Tibial artery (tissue), 4 donors: ENCODE measurements around the gene SCGB3A1.

Source experiments
- DNase-seq, 2 donors: peaks; one replicate each; pipeline ENCODE4 v3.0.0-alpha.2; 2019
- H3K27ac ChIP-seq, 2 donors: fragments of 200-600 bp; sonication (generic) in 1 of 2; 1 replicate in 1 of 2; 2 replicates in 1 of 2; pipeline ENCODE4 v1.5.1; 2018 to 2019; ENCODE audit warnings: mild to moderate bottlenecking in 1 of 2
- H3K27me3 ChIP-seq, 2 donors: fragments of 200-600 bp; sonication (generic) in 1 of 2; one replicate each; pipeline versions ENCODE4 v1.5.1 to v1.6.0; 2016 to 2019
- H3K36me3 ChIP-seq, 3 donors: fragments of 200-600 bp; sonication (generic) in 2 of 3; one replicate each; pipeline ENCODE4 v1.5.1; 2016 to 2019; ENCODE audit warnings: mild to moderate bottlenecking in 2 of 3
- H3K4me1 ChIP-seq, 4 donors: fragments of 200-600 bp; sonication (generic) in 2 of 4; 1 replicate in 3 of 4; 2 replicates in 1 of 4; pipeline ENCODE4 v1.5.1; 2016 to 2019
- H3K4me3 ChIP-seq, 2 donors: fragments of 200-600 bp; sonication (generic) in 1 of 2; 1 replicate in 1 of 2; 2 replicates in 1 of 2; pipeline ENCODE4 v1.5.1; 2018 to 2019; ENCODE audit warnings: mild to moderate bottlenecking in 2 of 2
- H3K9me3 ChIP-seq, 3 donors: fragments of 200-600 bp; sonication (generic) in 1 of 3; one replicate each; pipeline ENCODE4 v1.5.1; 2016 to 2019
- CTCF ChIP-seq, 2 experiments: fragments of 200-600 bp in 1 of 2; fragments of 450-650 bp in 1 of 2; IDR thresholded peaks; one replicate each; pipeline ENCODE4 v1.5.1; 2017 to 2019; ENCODE audit warnings: antibody characterized with exemption in 2 of 2, mild to moderate bottlenecking in 1 of 2, moderate library complexity in 1 of 2
- intact Hi-C: fragments of 100-400 bp; cut with DNase I; formaldehyde crosslinking; loops from one replicate; pipeline ENCODE4 v1.15.0; 2023; ENCODE audit warnings: low total_unique reads

Gene SCGB3A1

GRCh38 chr5:180606215-180606785 is 15.0 kb upstream of the SCGB3A1 start:
- no peak for DNase-seq
- no peaks in the 10 kb centered on the region for H3K9me3 ChIP-seq

GRCh38 chr5:180605554-180606214 is 14.4 kb upstream of the SCGB3A1 start:
- Histone ChIP-seq H3K4me3 (no peak overlapping the region), H3K36me3 (no peaks in the 10 kb centered on the region), H3K4me1 (no peaks in the 10 kb centered on the region), H3K27me3 (peaks cover 0 to 10% of the 10 kb centered on the region in 2 donors), H3K9me3 (no peaks in the 10 kb centered on the region), H3K27ac (no peak overlapping the region)
- peak; percentile 17 to 48 for TF ChIP-seq CTCF (IDR thresholded peaks at IDR 0.05)
- intact Hi-C loops: no loop called here
- no peak for DNase-seq

More at GRCh38 chr5:180606215-180606785, 15.0 kb upstream of the SCGB3A1 start:
- no peaks in the 10 kb centered on the region for H3K4me1 ChIP-seq
- H3K36me3 ChIP-seq: no peaks in the 10 kb centered on the region
- H3K27ac ChIP-seq: no peak overlapping the region
- peaks cover 0 to 10% of the 10 kb centered on the region in 2 donors for H3K27me3 ChIP-seq
- TF ChIP-seq CTCF (IDR thresholded peaks at IDR 0.05): no peak
- intact Hi-C loops: no loop called here
- no peak overlapping the region for H3K4me3 ChIP-seq

- Histone ChIP-seq H3K4me1 (no peaks in the 10 kb centered on the region), H3K9me3 (no peaks in the 10 kb centered on the region), H3K36me3 (no peaks in the 10 kb centered on the region), H3K4me3 (no peak overlapping the region), H3K27me3 (peaks cover 0 to 8% of the 10 kb centered on the region in 2 donors), H3K27ac (no peak overlapping the region)
- TF ChIP-seq CTCF (IDR thresholded peaks at IDR 0.05): no peak
- intact Hi-C loops: no loop called here
- DNase-seq: no peak
Measured at GRCh38 chr5:180604271-180604670, 13.0 kb upstream of the SCGB3A1 start.

GRCh38 chr5:180603076-180603594 is 11.8 kb upstream of the SCGB3A1 start:
- intact Hi-C loops: no loop called here
- no peak for TF ChIP-seq CTCF (IDR thresholded peaks at IDR 0.05)
- H3K9me3 ChIP-seq: no peaks in the 10 kb centered on the region
- no peak overlapping the region for H3K27ac ChIP-seq
- H3K27me3 ChIP-seq: peaks cover 0 to 8% of the 10 kb centered on the region in 2 donors
- no peaks in the 10 kb centered on the region for H3K4me1 ChIP-seq
- H3K36me3 ChIP-seq: no peaks in the 10 kb centered on the region
- no peak overlapping the region for H3K4me3 ChIP-seq
- peak in 1 of 2 donors; percentile 19 for DNase-seq

- no peaks in the 10 kb centered on the region for H3K9me3 ChIP-seq
- no peak overlapping the region for H3K4me3 ChIP-seq
- no peaks in the 10 kb centered on the region for H3K4me1 ChIP-seq
- H3K27me3 ChIP-seq: peaks cover 0 to 10% of the 10 kb centered on the region in 2 donors
- H3K27ac ChIP-seq: no peak overlapping the region
- no peak for TF ChIP-seq CTCF (IDR thresholded peaks at IDR 0.05)
- DNase-seq: peak; percentile 8 to 16
- no peaks in the 10 kb centered on the region for H3K36me3 ChIP-seq
- intact Hi-C loops: no loop called here
Measured at GRCh38 chr5:180602481-180603075, 11.3 kb upstream of the SCGB3A1 start.
